ENCODE measurements around the gene ADAR. TPM values are rescaled to one million over a fixed set of nuclear protein-coding genes. Genes with fewer than 3 reads are reported as not detected.

ADAR gene
- total and polyA plus RNA-seq, 2 of the 4 experiments (the other 2 are of a cell fraction): 70.9 to 131 TPM

GRCh38 chr1:154578058-154578418, 29.9 kb downstream of the ADAR start:
- TF ChIP-seq CTCF (conservative IDR thresholded peaks at IDR 0.05; ENCODE audit: low read depth, low read length): no peak
- no peak for TF ChIP-seq MAZ (IDR thresholded peaks at IDR 0.05; ENCODE audit: borderline replicate concordance, low read depth, low read length)
- TF ChIP-seq CEBPB (IDR thresholded peaks at IDR 0.05; ENCODE audit: low read depth, low read length): no peak
- no peak for TF ChIP-seq MXI1 (IDR thresholded peaks at IDR 0.05; ENCODE audit: borderline replicate concordance, low read depth, low read length)
- no peak for TF ChIP-seq NFE2L2 (IDR thresholded peaks at IDR 0.05; ENCODE audit: low read depth, low read length)
- no peak for TF ChIP-seq MAFK (IDR thresholded peaks at IDR 0.05; ENCODE audit: low read depth, low read length)
- no peak for TF ChIP-seq RAD21 (IDR thresholded peaks at IDR 0.05; ENCODE audit: low read length)
- TF ChIP-seq RCOR1 (IDR thresholded peaks at IDR 0.05; ENCODE audit: insufficient replicate concordance, low read length): no peak
- no peak for TF ChIP-seq BHLHE40 (IDR thresholded peaks at IDR 0.05; ENCODE audit: low read depth, low read length)
- no peak for TF ChIP-seq FOS (IDR thresholded peaks at IDR 0.05; ENCODE audit: low read depth, low read length)
- TF ChIP-seq RFX5 (IDR thresholded peaks at IDR 0.05; ENCODE audit: low read depth, low read length): no peak
- no peak for TF ChIP-seq POLR2A (IDR thresholded peaks at IDR 0.05; ENCODE audit: low read depth, low read length)
- TF ChIP-seq CHD1 (IDR thresholded peaks at IDR 0.05; ENCODE audit: low read depth, low read length): no peak
- TF ChIP-seq SMC3 (IDR thresholded peaks at IDR 0.05; ENCODE audit: low read depth, low read length): no peak
- TF ChIP-seq ELK1 (IDR thresholded peaks at IDR 0.05; ENCODE audit: borderline replicate concordance, low read depth, low read length): no peak
- TF ChIP-seq USF2 (IDR thresholded peaks at IDR 0.05; ENCODE audit: low read depth, low read length): no peak
- Histone ChIP-seq H4K91ac (ENCODE audit: insufficient read depth, low read depth, low read length) (no peak overlapping the region), H3K36me3 (ENCODE audit: control insufficient read depth, insufficient read depth, low read length) (peaks cover 44% of the 10 kb centered on the region), H4K20me1 (ENCODE audit: insufficient read depth, low read length) (peaks cover 16% of the 10 kb centered on the region), H2BK5ac (ENCODE audit: low read depth, low read length, poor library complexity, severe bottlenecking) (no peak overlapping the region), H2BK20ac (ENCODE audit: low read depth, low read length) (no peak overlapping the region), H3K56ac (ENCODE audit: extremely low read depth, insufficient read depth, low read length) (no peak overlapping the region), H3K9me1 (ENCODE audit: insufficient read depth, low read length) (peaks cover 12% of the 10 kb centered on the region), H3K14ac (replicated peaks; ENCODE audit: low read depth, low read length) (no peak overlapping the region), H3K9me3 (ENCODE audit: control insufficient read depth, insufficient read depth, low read length) (no peaks in the 10 kb centered on the region), H4K5ac (ENCODE audit: low read depth, low read length) (no peak overlapping the region), H2AFZ (replicated peaks; ENCODE audit: low read length, poor library complexity) (no peak overlapping the region), H2AK5ac (ENCODE audit: low read depth, low read length) (no peak overlapping the region), H3K4me3 (ENCODE audit: insufficient read depth, low read depth, low read length) (no peak overlapping the region), H3K4me2 (ENCODE audit: low read depth, low read length) (no peak overlapping the region), H3K4ac (ENCODE audit: low read depth, low read length) (no peak overlapping the region), H3K79me1 (ENCODE audit: low read depth in 1 of 2, low read length in 2 of 2) (peaks cover 0 to 7% of the 10 kb centered on the region in 2 experiments; a peak in 2 of 4 replicates), H4K8ac (ENCODE audit: low read depth in 2 of 2, low read length in 2 of 2) (no peak overlapping the region), H3K18ac (ENCODE audit: low read depth, low read length) (no peak overlapping the region), H2BK15ac (ENCODE audit: low read depth, low read length) (no peak overlapping the region), H3K27me3 (ENCODE audit: control insufficient read depth, insufficient read depth, low read length) (peaks cover 4% of the 10 kb centered on the region; the same call in 1 of the 2 replicates), H2BK120ac (ENCODE audit: low read depth, low read length) (no peak overlapping the region), H2AK9ac (replicated peaks; ENCODE audit: low read depth, low read length, poor library complexity) (no peak overlapping the region), H3K4me1 (ENCODE audit: control insufficient read depth, insufficient read depth, low read length) (peaks cover 4% of the 10 kb centered on the region; the same call in 1 of the 2 replicates), H3K27ac (ENCODE audit: insufficient read depth, low read length) (no peak overlapping the region), H3K9ac (ENCODE audit: low read depth, low read length) (no peak overlapping the region), H3K23ac (ENCODE audit: low read depth, low read length) (no peak overlapping the region)
- in situ Hi-C loops (cut with MboI; ENCODE audit: low sequenced_read_pairs) (no loop called here), intact Hi-C loops (cut with micrococcal nuclease) (no loop called here), dilution Hi-C loops (cut with HindIII; ENCODE audit: low sequenced_read_pairs, unreplicated experiment) (no loop called here)
- no TSS peak for BruUV-seq (replicated peaks)
- no CpG with 5 or more reads among the region's 6 CpGs for WGBS, 2 experiments (ENCODE audit: extremely low coverage in 2 of 2, insufficient read length in 1 of 2)
- CTCF ChIA-PET: no interaction called here
- POLR2A ChIA-PET (ENCODE audit: unreplicated experiment): no interaction called here
- ATAC-seq (ENCODE audit: low read depth) (0 out of 2 replicates have a peak, but pooled peaks have one; percentile 16), DNase-seq (no peak)
